T-helper 22 cell (primary cell): ENCODE data around the gene FNBP1L.

Experiments used
- DNase-seq: peaks from one replicate; pipeline ENCODE4 v3.0.0-alpha.2; 2020; ENCODE audit warnings: low read depth

FNBP1L gene

GRCh38 chr1:93447481-93448291 is at the start of gene FNBP1L:
TSS of gene FNBP1L (plus strand) at chr1:93448118. CDS start at chr1:93448282, 164 bp downstream.
- peak; percentile 34 for DNase-seq

GRCh38 chr1:93399781-93400180 is 48.1 kb upstream of the FNBP1L start:
- DNase-seq = no peak

- no peak for DNase-seq
Measured at GRCh38 chr1:93408203-93408602, 39.7 kb upstream of the FNBP1L start.

- no peak for DNase-seq
Measured at GRCh38 chr1:93411000-93411399, 36.9 kb upstream of the FNBP1L start.

GRCh38 chr1:93414749-93415148 is 33.2 kb upstream of the FNBP1L start:
- no peak for DNase-seq

- DNase-seq = no peak
Measured at GRCh38 chr1:93415296-93415695, 32.6 kb upstream of the FNBP1L start.

GRCh38 chr1:93416183-93416582 is 31.7 kb upstream of the FNBP1L start:
- DNase-seq = no peak

- no peak for DNase-seq
Measured at GRCh38 chr1:93419344-93419743, 28.6 kb upstream of the FNBP1L start.

GRCh38 chr1:93420400-93420799 is 27.5 kb upstream of the FNBP1L start:
- DNase-seq = no peak

GRCh38 chr1:93426181-93426580 is 21.7 kb upstream of the FNBP1L start:
- no peak for DNase-seq

- no peak for DNase-seq
Measured at GRCh38 chr1:93427656-93428055, 20.3 kb upstream of the FNBP1L start.

- DNase-seq = no peak
Measured at GRCh38 chr1:93433407-93433961, 14.4 kb upstream of the FNBP1L start.

GRCh38 chr1:93434088-93434487 is 13.8 kb upstream of the FNBP1L start:
- no peak for DNase-seq

GRCh38 chr1:93434987-93435386 is 12.9 kb upstream of the FNBP1L start:
- no peak for DNase-seq

- no peak for DNase-seq
Measured at GRCh38 chr1:93435443-93435842, 12.5 kb upstream of the FNBP1L start.

- no peak for DNase-seq
Measured at GRCh38 chr1:93436496-93436895, 11.4 kb upstream of the FNBP1L start.

- DNase-seq = no peak
Measured at GRCh38 chr1:93437976-93438605, 9.8 kb upstream of the FNBP1L start.

GRCh38 chr1:93438716-93439115 is 9.2 kb upstream of the FNBP1L start:
- DNase-seq = no peak

- no peak for DNase-seq
Measured at GRCh38 chr1:93440272-93440671, 7.6 kb upstream of the FNBP1L start.

GRCh38 chr1:93440706-93441105 is 7.2 kb upstream of the FNBP1L start:
- no peak for DNase-seq

GRCh38 chr1:93441589-93441988 is 6.3 kb upstream of the FNBP1L start:
- DNase-seq = no peak

GRCh38 chr1:93442008-93442666 is 5.8 kb upstream of the FNBP1L start:
- no peak for DNase-seq

- DNase-seq = no peak
Measured at GRCh38 chr1:93442741-93443140, 5.2 kb upstream of the FNBP1L start.
